NB4 (cell line): ENCODE measurements around the gene EEF1A2.

Source experiments
- DNase-seq: peaks from one replicate; pipeline ENCODE4 v3.0.0; 2010; ENCODE audit warnings: low read depth
- H3K4me3 ChIP-seq: one replicate; pipeline ENCODE4 v1.5.1; 2011; ENCODE audit warnings: mild to moderate bottlenecking, low read depth, low read length, moderate library complexity
- CTCF ChIP-seq: IDR thresholded peaks from one replicate; pipeline ENCODE4 v1.5.1; 2012; ENCODE audit warnings: low read depth, low read length
- MAX ChIP-seq: IDR thresholded peaks from 2 replicates; pipeline ENCODE4 v1.6.1; 2011; ENCODE audit warnings: low read depth, low read length
- MYC ChIP-seq: IDR thresholded peaks from 2 replicates; pipeline ENCODE4 v1.6.1; 2011; ENCODE audit warnings: low read depth, low read length
- POLR2A ChIP-seq: IDR thresholded peaks from 2 replicates; pipeline ENCODE4 v1.6.1; 2011; ENCODE audit warnings: mild to moderate bottlenecking; ENCODE audit not compliant: insufficient read length; ENCODE audit errors: extremely low read depth

Gene EEF1A2

GRCh38 chr20:63513207-63513606 is 14.3 kb upstream of the EEF1A2 start:
- no peak overlapping the region for H3K4me3 ChIP-seq
- TF ChIP-seq CTCF (no peak), MAX (no peak), MYC (no peak), POLR2A (no peak)
- DNase-seq: no peak

- no peak for TF ChIP-seq MYC
- no peak overlapping the region for H3K4me3 ChIP-seq
- peak; percentile 54 for DNase-seq
Observed at GRCh38 chr20:63509088-63509564, 10.2 kb upstream of the EEF1A2 start.

GRCh38 chr20:63508072-63508768 is 9.3 kb upstream of the EEF1A2 start:
- DNase-seq: no peak
- TF ChIP-seq MAX (no peak), MYC (no peak), POLR2A (no peak), CTCF (no peak)
- no peak overlapping the region for H3K4me3 ChIP-seq

GRCh38 chr20:63507083-63507743 is 8.3 kb upstream of the EEF1A2 start:
- no peak for TF ChIP-seq MYC
- no peak for TF ChIP-seq MAX
- TF ChIP-seq POLR2A: no peak
- TF ChIP-seq CTCF: no peak
- DNase-seq: no peak
- H3K4me3 ChIP-seq: no peak overlapping the region

- DNase-seq: no peak
- no peak overlapping the region for H3K4me3 ChIP-seq
- TF ChIP-seq MAX (no peak), MYC (no peak), POLR2A (no peak), CTCF (no peak)
Observed at GRCh38 chr20:63505723-63506122, 6.8 kb upstream of the EEF1A2 start.

GRCh38 chr20:63505281-63505680 is 6.4 kb upstream of the EEF1A2 start:
- no peak overlapping the region for H3K4me3 ChIP-seq
- TF ChIP-seq MAX: no peak
- no peak for TF ChIP-seq CTCF
- TF ChIP-seq MYC: no peak
- TF ChIP-seq POLR2A: no peak
- DNase-seq: no peak
